Kidney (tissue), 14 donors: ENCODE results near the gene GSN. TPM values are rescaled to one million over a fixed set of nuclear protein-coding genes. Genes with fewer than 3 reads are reported as not detected.

Source experiments
- DNase-seq, 5 donors: peaks; one replicate each; pipeline ENCODE4 v3.0.0-alpha.2; 2013 to 2020
- FAIRE-seq: peaks from 2 replicates; lab custom pipeline; 2012; peaks lifted over from hg19 to GRCh38; lab: Jason Lieb, UNC
- H3K27ac ChIP-seq, 2 donors: one replicate each; pipeline ENCODE4 v1.7.0; 2013; ENCODE audit warnings: low read depth in 2 of 2, low read length in 2 of 2, inconsistent platforms in 1 of 2
- H3K27me3 ChIP-seq: one replicate; pipeline ENCODE4 v1.7.1; 2013; ENCODE audit warnings: low read length, inconsistent platforms; ENCODE audit not compliant: control insufficient read depth, insufficient read depth
- H3K36me3 ChIP-seq, 3 donors: one replicate each; pipeline versions ENCODE4 v1.7.0 to v1.7.1; 2013; ENCODE audit warnings: low read length in 3 of 3, control low read depth in 1 of 3, inconsistent platforms in 1 of 3; ENCODE audit not compliant: insufficient read depth in 3 of 3, control insufficient read depth in 2 of 3
- H3K4me1 ChIP-seq, 3 donors: one replicate each; pipeline versions ENCODE4 v1.7.0 to v1.7.1; 2013; ENCODE audit warnings: low read length in 3 of 3, inconsistent platforms in 1 of 3, low read depth in 1 of 3; ENCODE audit not compliant: control insufficient read depth in 2 of 3, insufficient read depth in 2 of 3
- H3K4me3 ChIP-seq, 3 donors: one replicate each; pipeline versions ENCODE4 v1.7.0 to v1.8.1; 2013; ENCODE audit warnings: low read length in 3 of 3, control low read depth in 1 of 3, inconsistent platforms in 1 of 3
- H3K9ac ChIP-seq, 3 donors: one replicate each; pipeline versions ENCODE4 v1.7.0 to v1.7.1; 2013; ENCODE audit warnings: low read length in 3 of 3, control low read depth in 1 of 3, inconsistent platforms in 1 of 3
- H3K9me3 ChIP-seq, 3 donors: one replicate each; pipeline versions ENCODE4 v1.7.0 to v1.7.1; 2013; ENCODE audit warnings: low read length in 3 of 3, control low read depth in 1 of 3, inconsistent platforms in 1 of 3; ENCODE audit not compliant: control insufficient read depth in 2 of 3, insufficient read depth in 1 of 3
- CTCF ChIP-seq: IDR thresholded peaks from 3 replicates; pipeline ENCODE4 v1.5.1; 2012; ENCODE audit warnings: mild to moderate bottlenecking, moderate library complexity, borderline replicate concordance; ENCODE audit not compliant: insufficient read depth; ENCODE audit errors: extremely low read depth
- intact Hi-C: fragments of 100-400 bp; cut with DNase I; formaldehyde crosslinking; loops from one replicate; pipeline ENCODE4 v1.11.1; 2022
- polyA plus RNA-seq: library from polyadenylated mRNA; stranded (reverse); fragments of 350-450 nt; fragmentation: Illumina TruSeq; extraction: RNeasy Lipid Tissue Mini Kit (QIAGEN cat#74804); gene quantifications from one replicate; pipeline ENCODE4 v1.2.3, GENCODE V29; 2014; ENCODE audit warnings: low read depth, low replicate concordance; ENCODE audit not compliant: insufficient read depth
- total RNA-seq: library from RNA; stranded (reverse); fragmentation: NEBNext Ultra II Directional; extraction: Animal tissue kit (Norgen Biotek cat#: 25700); gene quantifications from one replicate; pipeline ENCODE4 v1.2.1, GENCODE V29; 2021
- donor health status: control.
- donor health status: control.
- donor health status: control.
- donor health status: control.
- donor health status: control.
- donor health status: DM: yes; HTN: yes; CAD: no.
- donor health status: Normal renal cell carcinoma (clear cell type).

Gene GSN
- total and polyA plus RNA-seq, 2 donors from 2014 or later: 235 to 511 TPM

- intact Hi-C loops: no loop called here
- Histone ChIP-seq H3K36me3 (no peaks in the 10 kb centered on the region), H3K4me3 (no peak overlapping the region), H3K27me3 (no peaks in the 10 kb centered on the region), H3K4me1 (peaks cover 0 to 7% (median 2%) of the 10 kb centered on the region in 3 donors), H3K9ac (no peak overlapping the region), H3K9me3 (no peaks in the 10 kb centered on the region), H3K27ac (no peak overlapping the region)
- FAIRE-seq (no peak), DNase-seq (peak in 2 of 5 donors; percentile 25 to 28)
- TF ChIP-seq CTCF: peak; percentile 45
These were observed 45.3 kb upstream of the GSN start for GRCh38 chr9:121222524-121223171.

DNA sequence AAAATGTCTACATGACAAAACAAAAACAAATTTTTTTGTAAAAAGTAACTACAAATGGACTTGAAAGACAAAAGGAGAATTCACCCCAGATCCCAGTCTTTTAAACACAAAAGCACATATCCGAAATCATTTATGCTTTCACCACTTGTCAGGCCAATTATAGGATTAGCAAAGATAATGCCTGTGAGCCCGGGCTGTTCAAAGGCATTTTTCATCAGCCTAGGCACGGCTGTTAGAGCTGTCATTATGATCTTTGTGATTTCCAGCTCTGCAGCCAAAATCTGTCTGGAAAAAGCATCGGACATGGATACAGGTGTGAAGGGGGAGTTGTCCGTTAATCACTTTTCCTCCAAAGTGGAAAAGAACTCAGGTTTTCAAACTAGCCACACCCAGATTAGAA lies 42.7 kb upstream of the GSN start:
- Histone ChIP-seq H3K4me3 (no peak overlapping the region), H3K9me3 (no peaks in the 10 kb centered on the region), H3K9ac (no peak overlapping the region), H3K27ac (no peak overlapping the region), H3K4me1 (peaks cover 0 to 7% (median 2%) of the 10 kb centered on the region in 3 donors), H3K27me3 (no peaks in the 10 kb centered on the region), H3K36me3 (no peaks in the 10 kb centered on the region)
- FAIRE-seq: no peak
- no peak for TF ChIP-seq CTCF
- intact Hi-C loops: no loop called here
- no peak for DNase-seq

GRCh38 chr9:121226175-121226574 lies 41.8 kb upstream of the GSN start:
- no peak overlapping the region for H3K4me3 ChIP-seq
- no peak overlapping the region for H3K27ac ChIP-seq
- DNase-seq: no peak
- no peak for TF ChIP-seq CTCF
- H3K9ac ChIP-seq: no peak overlapping the region
- H3K4me1 ChIP-seq: peaks cover 0 to 7% (median 2%) of the 10 kb centered on the region in 3 donors
- intact Hi-C loops: no loop called here
- no peak for FAIRE-seq
- H3K27me3 ChIP-seq: no peaks in the 10 kb centered on the region
- H3K36me3 ChIP-seq: no peaks in the 10 kb centered on the region
- H3K9me3 ChIP-seq: no peaks in the 10 kb centered on the region
